Measurements from ENCODE around the gene PDZD2. TPM values are rescaled to one million over a fixed set of nuclear protein-coding genes. Genes with fewer than 3 reads are reported as not detected.

PDZD2 gene
- total RNA-seq, 1 experiment from 2014 or later = 23.0 TPM

DNA sequence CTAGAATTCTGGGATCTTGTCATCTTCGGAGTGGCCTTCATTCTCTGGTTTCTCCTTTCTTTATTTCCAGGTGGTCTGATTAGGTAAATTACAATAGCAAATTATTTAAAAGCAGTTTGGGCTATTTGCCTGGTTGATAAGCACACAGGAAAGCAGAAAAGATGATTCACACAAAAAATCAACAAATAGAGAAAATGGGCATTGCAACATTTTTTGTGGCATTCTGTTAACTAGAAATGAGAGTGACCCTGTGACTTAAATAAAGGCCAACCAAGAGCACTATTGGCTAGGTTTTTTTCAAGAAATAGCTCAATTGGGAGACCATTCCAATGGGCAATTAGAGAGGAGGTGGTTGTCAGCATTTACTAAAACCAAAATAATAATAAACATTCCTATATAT lies 6.5 kb upstream of the PDZD2 start:
- no peak overlapping the region for H3K4me3 Mint-ChIP-seq (ENCODE audit: unreplicated experiment)
- DNase-seq (ENCODE audit: unreplicated experiment) = peak; percentile 22
- TF ChIP-seq, protein P1, sequence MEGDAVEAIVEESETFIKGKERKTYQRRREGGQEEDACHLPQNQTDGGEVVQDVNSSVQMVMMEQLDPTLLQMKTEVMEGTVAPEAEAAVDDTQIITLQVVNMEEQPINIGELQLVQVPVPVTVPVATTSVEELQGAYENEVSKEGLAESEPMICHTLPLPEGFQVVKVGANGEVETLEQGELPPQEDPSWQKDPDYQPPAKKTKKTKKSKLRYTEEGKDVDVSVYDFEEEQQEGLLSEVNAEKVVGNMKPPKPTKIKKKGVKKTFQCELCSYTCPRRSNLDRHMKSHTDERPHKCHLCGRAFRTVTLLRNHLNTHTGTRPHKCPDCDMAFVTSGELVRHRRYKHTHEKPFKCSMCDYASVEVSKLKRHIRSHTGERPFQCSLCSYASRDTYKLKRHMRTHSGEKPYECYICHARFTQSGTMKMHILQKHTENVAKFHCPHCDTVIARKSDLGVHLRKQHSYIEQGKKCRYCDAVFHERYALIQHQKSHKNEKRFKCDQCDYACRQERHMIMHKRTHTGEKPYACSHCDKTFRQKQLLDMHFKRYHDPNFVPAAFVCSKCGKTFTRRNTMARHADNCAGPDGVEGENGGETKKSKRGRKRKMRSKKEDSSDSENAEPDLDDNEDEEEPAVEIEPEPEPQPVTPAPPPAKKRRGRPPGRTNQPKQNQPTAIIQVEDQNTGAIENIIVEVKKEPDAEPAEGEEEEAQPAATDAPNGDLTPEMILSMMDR (IDR thresholded peaks at IDR 0.05; ENCODE audit: unreplicated experiment) = no peak
- H3K9me3 Mint-ChIP-seq (ENCODE audit: unreplicated experiment) = no peaks in the 10 kb centered on the region
- peaks cover 29% of the 10 kb centered on the region for H3K27me3 Mint-ChIP-seq (ENCODE audit: insufficient read depth, unreplicated experiment)
- no peaks in the 10 kb centered on the region for H3K36me3 Mint-ChIP-seq (ENCODE audit: insufficient read depth, unreplicated experiment)
- CTCF ChIA-PET = no interaction called here
- BruUV-seq (replicated peaks) = no TSS peak
- intact Hi-C loops (cut with micrococcal nuclease) = no loop called here
- H3K27ac Mint-ChIP-seq (ENCODE audit: low read depth, unreplicated experiment) = no peak overlapping the region
- H3K4me1 Mint-ChIP-seq (ENCODE audit: insufficient read depth, unreplicated experiment) = no peaks in the 10 kb centered on the region
- POLR2A ChIA-PET = no interaction called here

DNA sequence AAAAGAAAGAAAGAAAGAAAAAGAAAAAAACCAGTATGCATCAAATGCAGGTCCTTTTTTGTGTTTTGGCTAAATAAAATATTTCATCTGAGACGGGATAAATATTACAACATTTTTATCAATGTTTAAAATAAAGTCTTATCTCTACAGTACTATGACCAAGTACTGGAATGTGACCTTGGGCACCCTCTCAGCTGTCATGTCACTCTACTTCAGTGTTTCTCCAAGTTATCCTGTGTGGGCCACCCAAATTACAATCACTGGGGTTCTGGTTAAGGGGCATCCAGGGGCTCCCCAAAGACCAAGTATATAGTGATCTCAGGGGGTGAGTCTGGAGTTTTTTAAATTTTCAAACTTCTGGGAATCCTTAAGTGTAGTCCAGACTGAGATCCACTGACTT lies 3.5 kb upstream of the PDZD2 start:
- H3K36me3 Mint-ChIP-seq (ENCODE audit: insufficient read depth, unreplicated experiment) = no peaks in the 10 kb centered on the region
- no TSS peak for BruUV-seq (replicated peaks)
- POLR2A ChIA-PET = no interaction called here
- H3K9me3 Mint-ChIP-seq (ENCODE audit: unreplicated experiment) = no peaks in the 10 kb centered on the region
- TF ChIP-seq, protein P1 (IDR thresholded peaks at IDR 0.05; ENCODE audit: unreplicated experiment) = no peak
- no peak for DNase-seq (ENCODE audit: unreplicated experiment)
- intact Hi-C loops (cut with micrococcal nuclease) = no loop called here
- peaks cover 8% of the 10 kb centered on the region for H3K27me3 Mint-ChIP-seq (ENCODE audit: insufficient read depth, unreplicated experiment)
- no peak overlapping the region for H3K27ac Mint-ChIP-seq (ENCODE audit: low read depth, unreplicated experiment)
- H3K4me3 Mint-ChIP-seq (ENCODE audit: unreplicated experiment) = no peak overlapping the region
- peaks cover 6% of the 10 kb centered on the region for H3K4me1 Mint-ChIP-seq (ENCODE audit: insufficient read depth, unreplicated experiment)
- CTCF ChIA-PET = no interaction called here

DNA sequence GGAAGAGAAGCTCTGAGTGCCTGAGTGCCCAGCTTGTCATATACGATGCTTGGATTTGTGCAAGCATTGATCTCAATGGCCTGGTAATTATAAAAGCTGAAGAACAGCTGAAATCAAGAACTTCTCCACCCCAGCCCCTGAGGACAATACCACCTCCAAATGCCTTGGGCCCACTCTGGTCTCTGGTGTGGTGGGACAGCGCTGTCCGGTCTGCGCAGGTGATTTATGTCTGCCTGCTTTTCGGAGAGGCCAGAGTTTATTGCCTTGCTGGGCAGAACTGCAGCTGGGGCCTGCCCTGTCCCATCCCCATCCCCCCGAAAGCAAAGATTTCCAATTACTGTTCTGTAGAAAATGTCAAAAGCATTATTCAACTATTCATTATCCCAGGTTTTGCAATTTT lies 1.1 kb upstream of the PDZD2 start:
- Mint-ChIP-seq H3K27ac (ENCODE audit: low read depth, unreplicated experiment) (no peak overlapping the region), H3K36me3 (ENCODE audit: insufficient read depth, unreplicated experiment) (no peaks in the 10 kb centered on the region), H3K9me3 (ENCODE audit: unreplicated experiment) (no peaks in the 10 kb centered on the region), H3K4me3 (ENCODE audit: unreplicated experiment) (no peak overlapping the region), H3K27me3 (ENCODE audit: insufficient read depth, unreplicated experiment) (no peaks in the 10 kb centered on the region), H3K4me1 (ENCODE audit: insufficient read depth, unreplicated experiment) (peaks cover 6% of the 10 kb centered on the region)
- ChIA-PET POLR2A (interaction anchor here (1.0 to 1.3 kb wide), 2 partner anchors 10 to 11 kb away, joined by 3 to 4 read pairs; no protein-coding TSS in a partner anchor), CTCF (interaction anchor here (0.6 to 6.7 kb wide), 28 partner anchors 9 to 455 kb away, joined by 3 to 39 read pairs (median 4); no protein-coding TSS in a partner anchor)
- intact Hi-C loops (cut with micrococcal nuclease) = loop anchor here (2.0 kb wide), 1 partner anchor 171 kb away; no protein-coding TSS in a partner anchor
- DNase-seq (ENCODE audit: unreplicated experiment) = no peak
- TF ChIP-seq, protein P1 (IDR thresholded peaks at IDR 0.05; ENCODE audit: unreplicated experiment) = no peak
- no TSS peak for BruUV-seq (replicated peaks)

DNA sequence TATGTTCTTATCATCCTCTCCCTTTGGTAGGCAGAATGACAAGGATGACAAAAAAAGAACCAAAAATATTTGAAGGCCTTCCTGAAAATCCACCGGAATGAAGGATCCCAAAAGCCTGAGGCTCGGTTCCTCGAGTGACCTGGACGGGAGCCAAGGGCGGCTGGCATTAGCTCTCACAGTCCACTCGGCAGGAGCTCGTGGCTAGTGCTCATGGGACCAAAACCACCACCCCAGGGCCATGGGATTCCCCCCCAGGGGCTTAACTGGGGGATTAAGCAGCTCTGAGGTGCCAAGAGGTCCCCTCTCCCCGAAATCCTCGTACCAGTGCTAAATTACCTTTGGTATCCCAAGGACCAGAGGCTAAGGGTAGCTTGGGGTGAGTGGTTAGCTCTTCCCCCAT lies 586 bp upstream of the PDZD2 start:
- H3K27ac Mint-ChIP-seq (ENCODE audit: low read depth, unreplicated experiment) = no peak overlapping the region
- TF ChIP-seq, protein P1 (IDR thresholded peaks at IDR 0.05; ENCODE audit: unreplicated experiment) = no peak
- no TSS peak for BruUV-seq (replicated peaks)
- H3K4me1 Mint-ChIP-seq (ENCODE audit: insufficient read depth, unreplicated experiment) = peaks cover 6% of the 10 kb centered on the region
- H3K4me3 Mint-ChIP-seq (ENCODE audit: unreplicated experiment) = peak overlapping the region; percentile 77
- no peak for DNase-seq (ENCODE audit: unreplicated experiment)
- no peaks in the 10 kb centered on the region for H3K36me3 Mint-ChIP-seq (ENCODE audit: insufficient read depth, unreplicated experiment)
- CTCF ChIA-PET = interaction anchor here (0.6 to 6.7 kb wide), 33 partner anchors 9 to 454 kb away, joined by 3 to 39 read pairs (median 4); no protein-coding TSS in a partner anchor
- POLR2A ChIA-PET = interaction anchor here (1.0 to 1.3 kb wide), 2 partner anchors 10 to 12 kb away, joined by 3 to 4 read pairs; no protein-coding TSS in a partner anchor
- intact Hi-C loops (cut with micrococcal nuclease) = loop anchor here (2.0 kb wide), 1 partner anchor 170 kb away; no protein-coding TSS in a partner anchor
- H3K27me3 Mint-ChIP-seq (ENCODE audit: insufficient read depth, unreplicated experiment) = no peaks in the 10 kb centered on the region
- no peaks in the 10 kb centered on the region for H3K9me3 Mint-ChIP-seq (ENCODE audit: unreplicated experiment)
